Ascending aorta (tissue), 2 donors: ENCODE measurements around the gene PINK1. TPM values are rescaled to one million over a fixed set of nuclear protein-coding genes. Genes with fewer than 3 reads are reported as not detected.

Experiments used
- DNase-seq, 2 donors: peaks; one replicate each; pipeline ENCODE4 v3.0.0-alpha.2; 2019; ENCODE audit warnings: low spot score in 2 of 2
- H3K27ac ChIP-seq, 2 donors: fragments of 200-600 bp; sonication (generic); one replicate each; pipeline ENCODE4 v1.5.1; 2016 to 2017; ENCODE audit warnings: mild to moderate bottlenecking in 1 of 2
- H3K27me3 ChIP-seq: fragments of 200-600 bp; sonication (generic); one replicate; pipeline ENCODE4 v1.5.1; 2017
- H3K36me3 ChIP-seq, 2 donors: fragments of 200-600 bp; sonication (generic); one replicate each; pipeline ENCODE4 v1.5.1; 2016
- H3K4me1 ChIP-seq, 2 donors: fragments of 200-600 bp; sonication (generic); one replicate each; pipeline ENCODE4 v1.5.1; 2016 to 2017; ENCODE audit warnings: mild to moderate bottlenecking in 1 of 2
- H3K4me3 ChIP-seq, 2 donors: fragments of 200-600 bp; sonication (generic); one replicate each; pipeline ENCODE4 v1.5.1; 2016 to 2017; ENCODE audit warnings: mild to moderate bottlenecking in 1 of 2
- H3K9me3 ChIP-seq, 2 donors: fragments of 200-600 bp; sonication (generic); one replicate each; pipeline ENCODE4 v1.5.1; 2016
- CTCF ChIP-seq, 3 experiments: fragments of 200-600 bp in 2 of 3; fragments of 450-650 bp in 1 of 3; sonication (generic) in 2 of 3; IDR thresholded peaks; one replicate each; pipeline ENCODE4 v1.5.1; 2016 to 2019; ENCODE audit warnings: antibody characterized with exemption in 3 of 3, mild to moderate bottlenecking in 1 of 3, moderate library complexity in 1 of 3
- intact Hi-C: fragments of 100-400 bp; cut with DNase I; formaldehyde crosslinking; loops from one replicate; pipeline ENCODE4 v1.15.1; 2023
- total RNA-seq: library from RNA; depleted of rRNA; stranded (reverse); fragments of >200 nt; gene quantifications from one replicate; pipeline ENCODE4 v1.1.0, GENCODE V29; 2016

The PINK1 gene
- total RNA-seq, 1 donor from 2014 or later, result 113 TPM

GRCh38 chr1:20614131-20614579 is 19.1 kb upstream of the PINK1 start:
- Histone ChIP-seq H3K27me3 (no peaks in the 10 kb centered on the region), H3K27ac (peak overlapping the region in 1 of 2 donors; percentile 10), H3K36me3 (no peaks in the 10 kb centered on the region), H3K4me3 (no peak overlapping the region), H3K4me1 (peaks cover 3 to 8% of the 10 kb centered on the region in 2 donors), H3K9me3 (no peaks in the 10 kb centered on the region)
- TF ChIP-seq CTCF (IDR thresholded peaks at IDR 0.05), result no peak
- intact Hi-C loops, result no loop called here
- DNase-seq, result no peak

- Histone ChIP-seq H3K9me3 (no peaks in the 10 kb centered on the region), H3K27me3 (no peaks in the 10 kb centered on the region), H3K4me1 (peaks cover 3 to 8% of the 10 kb centered on the region in 2 donors), H3K27ac (peak overlapping the region in 1 of 2 donors; percentile 69), H3K36me3 (no peaks in the 10 kb centered on the region), H3K4me3 (peak overlapping the region in 1 of 2 donors; percentile 8)
- no peak for TF ChIP-seq CTCF (IDR thresholded peaks at IDR 0.05)
- intact Hi-C loops, result no loop called here
- no peak for DNase-seq
Measured at GRCh38 chr1:20615946-20616846, 17.1 kb upstream of the PINK1 start.

- Histone ChIP-seq H3K27me3 (no peaks in the 10 kb centered on the region), H3K27ac (peak overlapping the region in 1 of 2 donors; percentile 69), H3K36me3 (no peaks in the 10 kb centered on the region), H3K4me3 (peak overlapping the region in 1 of 2 donors; percentile 8), H3K4me1 (peaks cover 3 to 8% of the 10 kb centered on the region in 2 donors), H3K9me3 (no peaks in the 10 kb centered on the region)
- TF ChIP-seq CTCF (IDR thresholded peaks at IDR 0.05), result no peak
- no peak for DNase-seq
- intact Hi-C loops, result no loop called here
Measured at GRCh38 chr1:20616847-20617487, 16.3 kb upstream of the PINK1 start.

- Histone ChIP-seq H3K27me3 (no peaks in the 10 kb centered on the region), H3K4me3 (no peak overlapping the region), H3K36me3 (no peaks in the 10 kb centered on the region), H3K27ac (no peak overlapping the region), H3K4me1 (peaks cover 3 to 8% of the 10 kb centered on the region in 2 donors), H3K9me3 (no peaks in the 10 kb centered on the region)
- DNase-seq, result no peak
- intact Hi-C loops, result no loop called here
- TF ChIP-seq CTCF (IDR thresholded peaks at IDR 0.05), result no peak
Measured at GRCh38 chr1:20618550-20618949, 14.7 kb upstream of the PINK1 start.

- no peaks in the 10 kb centered on the region for H3K27me3 ChIP-seq
- no peaks in the 10 kb centered on the region for H3K9me3 ChIP-seq
- H3K4me1 ChIP-seq, result peaks cover 3% of the 10 kb centered on the region in 2 donors
- no peak for DNase-seq
- intact Hi-C loops, result no loop called here
- H3K27ac ChIP-seq, result no peak overlapping the region
- H3K4me3 ChIP-seq, result no peak overlapping the region
- no peak for TF ChIP-seq CTCF (IDR thresholded peaks at IDR 0.05)
- H3K36me3 ChIP-seq, result no peaks in the 10 kb centered on the region
Measured at GRCh38 chr1:20619999-20620398, 13.3 kb upstream of the PINK1 start.
